HT-29 (cell line): Measurements from ENCODE around the gene MAP3K7CL. TPM values are rescaled to one million over a fixed set of nuclear protein-coding genes. Genes with fewer than 3 reads are reported as not detected.
A peak's percentile ranks its signal among the peaks of the same experiment; 100 is the strongest.

Experiments
- small RNA-seq: library from RNA; depleted of rRNA; stranded (forward); fragments of <200 nt; gene quantifications from one replicate; pipeline ENCODE3, GENCODE V24; 2014
- total RNA-seq: library from RNA; depleted of rRNA; stranded (reverse); fragments of >200 nt; shearing (Covaris generic); gene quantifications from 2 replicates; pipeline ENCODE4 v1.2.3, GENCODE V29; 2014; rRNA removed

MAP3K7CL gene
- total RNA-seq, 1 experiment from 2014 or later = 1.9 TPM

Small RNAs within 50 kb of the gene (small RNA-seq; reads per million reads assigned to genes)
- gene RF00012 (1.4 reads per million, percentile 50 among the genes with 10 or more reads in this experiment), gene RF00019 (not detected)

Other genes starting within 250 kb of the MAP3K7CL start
- gene LTN1, start 137.8 kb upstream of the MAP3K7CL start, total RNA-seq = 6.0 and 6.3 TPM in 2 replicates
- gene RWDD2B, start 111.3 kb upstream of the MAP3K7CL start, total RNA-seq = 4.7 and 5.9 TPM in 2 replicates
- gene USP16, start 106.0 kb upstream of the MAP3K7CL start, total RNA-seq = 6.5 and 9.1 TPM in 2 replicates
- 71.3 and 82.8 TPM in 2 replicates for gene CCT8, start 57.0 kb upstream of the MAP3K7CL start, total RNA-seq
- 13.2 and 17.8 TPM in 2 replicates for gene BACH1, start 168.3 kb downstream of the MAP3K7CL start, total RNA-seq